Stimulated activated CD8-positive, alpha-beta memory T cell treated with anti-CD3 and anti-CD28 coated beads, Interleukin-4, amount 100 ng/mL, for 24 hours (primary cell): Measurements from ENCODE around the gene CLNK.

ENCODE experiments used
- DNase-seq: peaks from one replicate; pipeline ENCODE4 v3.0.0-alpha.2; 2020; ENCODE audit warnings: low read depth

Gene CLNK

DNA sequence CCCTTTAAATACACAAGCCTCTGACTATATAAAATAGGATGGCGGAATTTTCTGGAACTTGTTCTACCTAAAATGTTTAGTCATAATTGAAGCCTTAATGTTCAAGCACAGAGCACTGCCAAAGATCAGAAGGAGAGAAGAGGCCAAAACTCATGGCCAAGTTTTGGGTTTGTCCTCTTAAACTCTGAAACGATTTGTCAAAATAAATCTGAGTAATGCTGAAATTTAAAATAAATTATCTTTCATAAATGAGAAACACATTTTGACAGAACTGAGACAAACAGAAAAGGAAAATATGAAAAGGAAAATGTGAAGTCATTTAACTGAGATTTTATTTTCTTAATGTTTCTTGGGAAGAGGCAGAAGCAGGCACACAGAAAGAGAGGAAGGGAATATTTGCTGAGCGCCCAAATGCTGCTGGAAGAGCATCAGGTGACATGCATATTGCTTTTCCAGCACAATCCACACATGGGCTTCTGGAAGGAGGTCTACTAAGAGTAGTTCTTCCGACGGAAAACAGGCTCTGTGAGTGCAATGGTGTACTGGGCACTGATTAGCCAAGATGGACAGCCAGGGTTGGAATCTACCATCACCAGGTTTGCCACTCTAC is 179.9 kb downstream of the CLNK start:
- DNase-seq = no peak

DNA sequence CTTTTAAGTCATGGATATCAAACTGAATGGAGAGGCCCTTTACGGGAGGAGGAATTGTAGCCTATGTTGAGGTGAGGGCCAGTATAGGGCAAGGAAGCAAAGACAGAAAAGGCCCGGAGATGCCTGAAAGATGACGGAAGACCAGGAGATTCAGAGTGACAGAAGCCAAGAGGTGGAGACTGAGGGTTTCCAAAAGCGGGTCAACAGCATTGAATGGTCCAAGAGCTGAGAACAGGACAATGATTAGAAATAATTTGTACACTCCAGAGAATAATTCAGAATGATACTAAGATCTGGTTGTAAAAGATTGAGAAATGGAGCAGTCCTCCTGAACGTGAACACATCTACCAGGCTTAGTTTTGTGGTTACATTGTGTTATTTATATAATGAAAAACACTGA is 181.9 kb downstream of the CLNK start:
- no peak for DNase-seq

DNA sequence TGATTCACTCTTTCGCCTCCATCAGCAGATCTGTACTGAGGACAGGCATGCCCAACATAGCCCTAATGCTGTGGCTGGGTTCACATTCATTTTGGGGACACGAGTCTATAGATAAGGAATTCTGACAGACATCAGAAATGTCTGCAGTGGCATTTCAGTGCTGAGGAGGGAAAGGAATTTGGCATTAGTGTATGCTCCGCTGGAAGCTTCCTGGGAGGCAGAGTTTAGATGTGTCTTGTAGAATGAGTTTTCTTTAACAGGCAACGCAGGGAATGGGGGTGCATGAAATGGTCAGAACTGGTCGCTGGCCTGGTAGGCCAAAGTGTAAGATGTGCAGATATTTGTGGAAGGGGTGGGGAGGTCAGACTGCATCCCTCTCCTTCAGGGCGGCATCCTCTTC is 183.8 kb downstream of the CLNK start:
- no peak for DNase-seq

DNA sequence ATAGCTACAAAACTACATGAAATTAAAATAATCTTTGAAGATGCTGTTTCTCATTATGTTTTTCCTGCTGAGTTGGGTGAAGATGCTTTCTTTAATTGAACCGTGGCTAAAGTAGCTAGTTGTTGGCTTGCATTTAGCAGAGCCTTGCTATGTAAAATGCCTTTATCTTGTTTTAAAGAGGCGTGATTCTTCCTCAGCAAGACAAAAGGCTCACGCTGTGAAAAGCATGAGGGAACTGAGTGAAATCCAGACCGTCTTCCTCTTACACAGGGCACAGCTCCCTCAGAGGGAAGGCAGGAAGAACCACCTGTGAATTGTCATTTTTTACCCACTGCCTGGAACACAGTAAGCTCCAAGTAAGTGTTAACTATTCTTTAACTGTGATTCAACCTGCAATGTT is 188.4 kb downstream of the CLNK start:
- DNase-seq = no peak

DNA sequence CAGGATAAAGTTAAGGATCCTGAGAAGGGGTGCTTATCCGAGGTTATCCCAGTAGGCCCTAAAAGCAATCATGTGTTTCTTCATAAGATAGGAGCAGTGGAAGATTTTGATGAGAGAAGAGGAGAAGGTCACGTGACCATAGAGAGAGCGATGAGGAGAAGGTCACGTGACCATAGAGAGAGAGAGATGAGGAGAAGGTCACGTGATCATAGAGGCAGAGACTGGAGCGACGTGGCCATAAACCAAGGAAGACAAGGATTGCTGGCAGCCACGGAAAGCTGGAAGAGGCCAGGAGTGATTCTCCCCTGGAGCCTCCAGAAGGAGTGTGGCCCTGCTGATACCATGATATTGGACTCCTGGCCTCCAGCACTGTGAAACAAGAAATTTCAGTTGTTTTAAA is 188.9 kb downstream of the CLNK start:
- DNase-seq = no peak

DNA sequence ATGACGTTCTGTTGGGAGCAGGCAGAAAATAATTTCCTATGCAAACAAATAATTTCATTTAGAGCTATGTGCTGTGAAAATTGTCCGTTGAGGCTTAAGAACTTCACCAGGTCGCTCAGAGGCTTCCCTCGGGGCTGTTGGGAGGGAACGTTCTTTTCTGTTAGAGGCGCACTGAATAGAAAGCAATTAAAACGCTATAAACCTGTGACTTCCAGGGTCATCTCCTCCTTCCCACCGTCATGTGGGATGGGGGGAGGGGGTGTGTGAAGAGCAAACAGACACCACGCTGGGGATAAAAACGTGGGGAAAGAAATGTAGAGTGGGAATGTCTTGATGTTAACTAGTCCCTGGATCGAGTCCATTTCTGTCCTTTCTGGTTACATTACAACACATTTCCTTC is 192.1 kb downstream of the CLNK start:
- DNase-seq = no peak

DNA sequence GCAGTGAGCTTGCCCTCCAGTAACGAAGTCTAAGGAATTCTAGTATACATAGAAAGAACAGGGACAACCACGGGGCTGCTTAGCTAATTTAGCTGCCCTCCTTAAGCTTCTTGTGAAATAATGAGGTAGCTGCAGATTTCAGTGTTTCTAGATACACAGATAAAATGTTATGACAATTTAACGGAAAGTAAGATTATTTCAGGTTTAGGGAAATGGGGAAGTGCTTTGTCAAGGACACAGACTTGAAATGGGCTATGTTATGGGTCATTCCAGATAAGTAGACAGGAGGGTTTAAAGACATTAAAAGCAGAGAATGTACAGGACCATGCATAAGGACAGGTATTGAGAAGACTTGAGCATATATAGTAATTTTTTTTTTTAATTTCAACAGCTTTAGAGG is 193.2 kb downstream of the CLNK start:
- no peak for DNase-seq

DNA sequence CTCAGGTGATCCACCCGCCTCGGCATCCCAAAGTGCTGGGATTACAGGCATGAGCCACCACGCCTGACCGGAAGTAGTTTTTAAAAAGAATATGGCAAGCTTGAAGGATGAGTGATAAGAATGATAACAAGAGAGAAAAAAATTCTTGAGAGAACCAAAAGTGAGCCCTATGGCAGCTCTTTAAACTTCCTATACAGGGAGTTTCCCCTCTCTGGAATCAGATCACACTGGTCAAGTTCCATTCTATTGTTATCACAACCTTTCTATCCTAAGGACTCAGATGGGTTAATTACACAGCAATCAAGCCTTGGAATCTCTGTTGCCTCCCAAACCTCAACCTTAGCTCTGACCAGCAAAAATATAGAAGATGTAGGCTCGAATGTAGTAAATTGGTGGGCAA is 193.6 kb downstream of the CLNK start:
- DNase-seq = no peak

DNA sequence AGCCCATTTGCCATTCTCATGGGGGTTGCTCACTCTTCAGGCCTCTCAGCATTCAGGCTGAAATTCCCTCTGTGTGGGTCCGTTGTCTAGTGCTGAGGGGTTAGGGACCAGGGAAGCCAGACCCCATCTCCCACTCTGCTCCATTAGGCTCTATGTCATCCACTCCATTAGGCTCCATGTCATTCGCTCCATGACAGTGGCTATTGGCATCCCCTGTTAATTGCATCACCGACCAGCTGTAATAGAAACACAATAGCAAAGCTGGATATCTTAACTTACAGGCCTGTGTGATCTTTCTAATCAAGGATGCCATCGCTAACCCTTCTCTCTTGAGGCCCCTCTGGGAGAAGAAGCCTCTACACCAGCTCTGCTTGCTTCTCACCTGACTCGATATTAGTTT is 201.7 kb downstream of the CLNK start:
- no peak for DNase-seq

DNA sequence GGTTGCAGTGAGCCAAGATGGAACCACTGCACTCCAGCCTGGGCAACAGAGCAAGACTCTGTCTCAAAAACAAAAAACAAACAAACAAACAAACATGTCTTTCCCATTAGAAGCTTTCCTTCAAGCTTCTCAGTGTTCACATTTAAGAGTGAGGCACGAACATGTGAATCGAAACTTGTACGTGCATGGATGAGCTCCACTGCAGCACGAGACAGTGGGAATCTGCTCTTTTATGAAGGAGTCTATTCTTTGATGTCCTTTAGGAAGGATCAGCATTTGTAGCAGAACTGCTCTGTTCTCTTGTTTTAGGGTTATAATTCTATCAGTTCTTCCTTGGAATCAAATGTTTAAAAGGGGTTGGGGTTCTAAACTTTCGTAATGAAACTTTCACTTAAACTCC is 204.0 kb downstream of the CLNK start:
- DNase-seq = no peak

DNA sequence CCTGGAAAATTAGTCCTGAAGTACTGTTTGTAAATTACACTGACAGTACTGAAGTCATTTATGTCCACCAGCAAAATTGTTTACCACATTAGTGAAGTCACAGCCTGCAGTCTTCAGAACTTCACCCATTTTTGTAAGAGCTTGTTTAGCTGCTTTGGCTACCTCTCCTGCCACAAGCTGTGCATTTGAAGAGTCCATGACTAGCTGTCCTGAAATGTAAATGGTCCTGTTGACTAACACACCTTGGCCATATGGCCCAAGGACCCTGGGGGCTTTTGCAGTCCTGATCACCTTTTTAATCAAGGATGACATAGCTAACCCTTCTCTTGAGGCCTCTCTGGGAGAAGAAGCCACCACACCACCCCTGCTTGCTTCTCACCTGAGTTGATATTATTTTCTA is 205.9 kb downstream of the CLNK start:
- no peak for DNase-seq

DNA sequence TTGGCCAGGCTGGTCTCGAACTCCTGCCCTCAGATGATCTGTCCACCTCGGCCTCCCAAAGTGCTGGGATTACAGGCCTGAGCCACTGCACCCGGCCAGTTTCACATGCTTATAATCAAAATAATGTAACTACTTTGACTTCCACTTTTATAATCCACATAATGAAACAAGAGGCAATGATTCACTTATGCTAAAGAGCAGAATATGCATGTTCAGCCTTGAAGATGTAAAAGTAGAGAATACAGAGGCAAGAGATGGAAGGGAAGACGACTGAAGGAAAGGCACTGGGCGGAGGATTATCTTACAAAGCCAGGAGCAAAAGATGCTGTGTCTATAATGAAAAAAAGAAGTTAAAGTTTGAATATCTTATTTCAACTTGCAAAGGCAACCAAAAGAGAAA is 214.1 kb downstream of the CLNK start:
- no peak for DNase-seq

DNA sequence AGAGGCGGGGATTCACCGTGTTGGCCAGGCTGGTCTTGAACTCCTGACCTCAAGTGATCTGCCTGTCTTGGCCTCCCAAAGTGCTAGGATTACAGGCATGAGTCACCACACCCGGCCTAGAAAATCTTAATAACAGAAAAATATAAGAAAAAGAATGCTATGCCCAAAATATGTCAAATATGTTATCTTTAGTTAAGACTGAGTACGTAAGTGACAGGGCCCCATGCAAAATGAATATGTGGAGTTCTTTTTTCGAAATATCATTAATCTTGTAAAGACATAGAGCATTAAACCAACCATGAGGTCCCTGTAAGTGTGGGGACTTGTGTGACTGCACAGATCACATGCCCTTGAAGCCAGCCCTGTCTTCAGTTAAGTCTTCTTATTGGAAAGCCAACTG is 218.4 kb downstream of the CLNK start:
- no peak for DNase-seq

DNA sequence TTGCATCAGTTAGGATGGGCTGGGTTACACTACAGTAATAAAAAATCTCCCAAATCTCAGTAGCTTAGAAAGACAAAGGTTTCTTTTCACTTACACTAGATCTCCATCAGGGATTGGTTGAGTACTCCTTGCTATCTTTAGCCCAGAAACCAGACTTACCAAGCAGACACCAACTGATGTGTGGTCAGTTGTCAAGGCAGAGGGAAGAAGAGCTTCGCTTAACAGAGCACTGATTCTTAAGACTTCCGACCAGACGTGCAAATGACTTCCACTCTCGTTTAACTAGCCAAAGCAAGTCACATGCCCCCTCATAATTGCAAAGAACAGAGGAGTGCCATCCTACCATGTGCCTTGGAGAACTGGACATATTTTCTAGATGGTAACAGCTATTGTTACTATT is 221.7 kb downstream of the CLNK start:
- DNase-seq = no peak

DNA sequence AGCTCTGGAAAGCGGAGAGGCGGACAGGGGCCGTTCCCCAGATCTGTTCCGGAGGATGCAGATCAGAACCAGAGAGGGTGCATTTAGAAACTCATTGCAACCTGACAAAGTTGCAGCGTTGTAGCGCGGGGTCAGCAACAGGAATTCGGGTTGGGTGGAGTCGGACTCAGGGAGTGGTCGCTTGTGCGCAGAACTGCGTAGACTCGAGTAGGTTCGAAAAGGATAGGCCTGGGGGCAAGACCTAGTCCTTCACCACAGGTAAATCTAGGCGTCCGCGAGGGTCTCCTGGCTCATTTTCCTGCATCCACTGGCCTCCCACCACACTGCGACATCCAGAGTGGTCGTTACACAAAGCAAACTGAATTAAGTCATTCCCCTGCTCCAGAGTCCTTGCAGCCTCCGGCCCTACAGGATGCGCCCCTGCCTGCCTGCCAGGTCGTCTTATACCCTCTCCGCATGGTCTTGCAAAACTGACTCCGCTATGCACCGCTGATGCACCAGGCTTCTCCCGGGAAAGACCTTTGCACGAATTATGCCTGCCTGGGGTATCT is 222.6 kb downstream of the CLNK start:
- no peak for DNase-seq

DNA sequence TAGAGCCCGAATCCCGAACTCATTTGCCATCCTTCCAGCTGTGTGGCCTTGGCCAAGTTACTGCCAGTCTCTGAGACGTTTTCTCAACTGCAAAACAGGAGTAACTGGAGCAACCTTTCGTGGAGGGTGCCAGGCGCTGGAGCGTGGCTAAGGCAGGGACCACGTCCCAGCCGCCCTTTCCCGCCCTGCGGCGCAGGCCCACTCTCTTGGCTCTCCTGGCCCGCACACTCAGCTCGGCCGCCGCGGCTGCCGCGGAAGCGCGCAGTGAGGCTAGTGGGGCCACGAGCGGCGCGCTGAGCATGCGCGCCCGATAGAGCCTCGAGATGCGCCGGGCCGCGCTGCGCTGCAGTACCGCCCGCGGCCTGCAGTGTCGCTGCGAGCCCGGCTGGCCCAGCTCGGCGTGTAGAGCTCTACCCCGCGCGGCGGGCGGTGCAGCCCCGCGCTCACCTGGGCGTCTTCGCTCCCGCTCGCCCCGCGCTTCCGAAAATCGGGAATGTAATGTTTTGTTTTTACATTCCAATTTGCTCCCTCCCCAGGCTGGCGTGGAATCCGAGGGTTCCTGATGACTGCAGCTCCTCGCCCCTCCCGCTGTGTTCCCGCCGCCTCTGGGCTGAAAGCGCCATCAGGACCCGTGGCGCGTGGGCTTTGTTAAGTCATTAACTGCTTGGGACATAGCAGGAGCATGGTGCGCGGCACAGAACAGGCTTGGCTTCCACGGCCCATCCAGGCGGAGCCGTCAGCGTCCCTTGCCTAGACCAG is 223.3 kb downstream of the CLNK start:
- DNase-seq = peak; percentile 58

DNA sequence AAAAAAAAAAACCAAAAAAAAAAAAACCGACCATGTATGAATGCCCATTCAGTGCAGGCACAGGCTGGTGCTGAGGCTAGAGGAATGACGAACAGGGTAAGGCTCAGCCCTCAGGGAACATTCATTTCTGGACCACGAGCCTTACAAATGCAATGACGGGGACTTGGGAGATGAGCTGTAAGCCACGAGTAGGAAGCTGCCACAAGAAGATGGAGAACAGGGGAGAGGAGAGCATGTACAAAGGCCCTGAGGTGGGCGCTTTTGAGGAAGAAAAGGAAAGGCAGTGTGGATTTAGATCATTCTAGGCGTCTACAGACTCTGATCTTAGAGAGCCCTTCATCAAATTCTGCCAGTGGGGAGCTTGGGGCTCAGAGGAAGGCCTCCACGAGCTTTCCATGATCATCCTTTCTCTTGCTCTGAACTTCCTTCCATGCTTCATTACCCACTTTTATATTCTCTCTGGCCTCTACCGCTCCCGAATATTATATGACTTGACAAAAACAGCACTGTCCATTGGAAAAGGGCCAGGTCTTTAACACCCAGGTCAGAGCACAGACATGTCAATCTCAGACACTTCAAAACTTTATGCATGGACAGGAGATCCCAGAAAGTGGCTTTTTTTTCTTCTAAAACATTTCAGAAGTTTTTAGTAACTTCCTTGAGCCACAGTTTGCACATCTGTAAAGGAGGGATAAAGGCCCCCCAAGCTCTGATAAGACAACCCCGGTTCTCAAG is 224.1 kb downstream of the CLNK start:
- DNase-seq = no peak

DNA sequence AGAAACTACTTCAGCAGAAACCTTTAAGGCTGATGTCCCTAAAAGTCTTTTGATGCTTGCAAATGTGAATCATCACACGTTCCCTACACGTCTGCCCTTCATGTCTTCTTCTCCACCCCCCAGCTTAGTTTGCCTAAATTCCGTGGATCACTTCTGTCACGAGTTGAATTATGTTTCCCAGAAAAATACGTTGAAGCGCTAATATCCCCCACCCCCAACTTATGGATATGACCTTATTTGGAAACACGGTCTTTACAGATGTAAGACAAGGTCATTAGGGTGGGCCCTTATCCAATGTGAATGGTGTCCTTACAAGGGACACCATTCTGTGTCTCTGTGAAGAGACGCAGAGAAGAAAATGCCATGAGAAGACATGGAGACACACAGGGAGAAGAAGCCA is 225.3 kb downstream of the CLNK start:
- DNase-seq = no peak

DNA sequence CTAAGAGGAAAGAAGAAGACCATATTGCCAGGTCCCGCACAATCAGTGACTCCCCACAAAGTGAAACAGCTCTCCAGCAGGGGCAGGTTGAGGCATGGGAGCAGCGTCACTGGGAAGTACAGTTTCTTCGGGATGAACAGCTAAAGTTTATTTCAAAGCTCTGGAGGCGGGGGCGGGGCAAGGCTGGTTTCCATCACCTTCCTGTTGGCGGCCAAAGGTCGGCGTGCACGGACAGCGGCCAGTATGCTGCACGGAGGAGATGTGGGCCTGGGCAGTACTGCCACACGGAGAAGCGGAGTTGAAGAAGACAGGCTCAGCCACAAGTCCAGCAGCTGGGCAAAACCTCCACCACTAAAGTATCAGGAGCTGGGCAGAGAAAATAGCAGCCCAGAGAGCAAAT is 226.4 kb downstream of the CLNK start:
- DNase-seq = no peak

DNA sequence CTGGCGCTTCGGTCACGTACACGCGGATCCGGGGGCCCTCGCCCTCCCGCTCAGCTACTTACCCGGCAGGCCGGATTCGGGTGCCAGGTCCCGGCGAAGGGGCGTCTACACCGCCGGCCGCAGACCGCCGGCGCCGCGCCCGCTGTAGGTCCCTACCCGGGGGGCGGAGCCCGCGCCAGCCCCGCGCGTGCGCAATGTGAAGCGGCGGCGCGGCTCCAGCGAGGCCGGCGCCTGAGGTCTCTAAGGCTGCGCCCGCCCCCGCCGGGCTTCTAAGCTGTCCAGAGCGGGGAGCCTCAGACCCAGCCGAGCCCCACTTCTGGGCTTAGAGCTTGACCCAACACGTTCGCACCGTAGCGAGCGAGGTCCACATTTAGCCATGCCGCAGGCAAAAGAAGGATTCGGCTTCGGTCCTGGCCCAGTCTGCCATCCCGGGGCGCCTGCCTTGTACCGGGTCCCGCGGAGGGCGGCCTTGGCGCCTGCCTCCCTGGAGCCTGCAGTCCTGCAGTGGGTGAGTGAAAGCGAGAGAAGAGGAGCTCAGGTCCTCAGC is 227.2 kb downstream of the CLNK start, which contains the start of gene ZNF518B:
Gene ZNF518B, minus strand, starts transcription at position 172 of the 547 bp plus-strand sequence. CDS start 11,098 bp downstream, outside the sequence.
- DNase-seq = peak; percentile 70

DNA sequence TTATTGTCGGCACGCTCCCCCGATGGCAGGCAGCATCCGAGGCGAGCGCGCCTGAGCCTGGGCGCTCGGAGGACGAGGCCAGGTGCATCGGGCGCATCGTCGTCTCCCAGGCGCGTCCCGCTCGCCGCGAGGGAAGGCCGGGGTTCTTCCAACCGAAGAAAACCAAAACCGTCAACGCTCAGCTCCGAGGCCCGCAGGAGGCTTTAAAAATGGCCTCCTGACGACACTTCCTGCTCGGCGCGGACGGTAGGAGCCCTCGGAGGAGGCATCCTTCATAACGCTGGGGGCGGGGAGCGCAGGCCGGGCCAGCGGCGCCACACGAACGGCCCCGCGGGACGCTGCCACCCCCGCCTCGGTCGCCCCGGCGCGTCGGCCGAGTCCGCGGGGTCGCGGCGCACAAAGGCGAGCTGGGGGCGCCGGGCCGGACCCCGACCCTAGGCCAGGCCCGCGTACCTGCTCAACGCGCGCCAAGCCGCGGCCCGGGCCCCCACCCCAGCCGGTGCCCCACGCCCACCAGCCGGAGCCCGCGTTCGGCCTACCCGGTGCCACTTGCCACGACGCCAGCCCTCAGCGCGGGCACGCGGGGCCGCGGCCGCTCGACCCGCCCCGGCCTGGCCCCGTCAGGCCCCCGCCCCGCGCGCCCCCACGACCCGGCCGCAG is 227.8 kb downstream of the CLNK start:
- DNase-seq = peak; percentile 26

DNA sequence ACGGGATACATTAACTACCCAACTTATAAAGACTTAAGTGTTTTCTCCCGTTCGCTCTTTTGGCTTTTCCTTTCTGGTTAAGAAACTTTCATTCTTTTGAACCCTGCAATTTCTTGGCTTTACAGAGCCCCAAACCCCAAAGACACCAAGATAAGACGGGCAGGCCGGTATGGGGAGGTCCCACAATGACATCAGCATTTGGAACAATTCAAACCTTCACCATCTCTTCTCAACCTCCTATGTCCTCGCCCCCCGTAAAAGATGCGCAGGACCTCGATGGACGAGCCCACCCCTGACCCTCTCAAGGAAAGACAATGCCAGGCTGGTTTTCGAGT is 228.3 kb downstream of the CLNK start:
- no peak for DNase-seq
